GM19238 (cell line): ENCODE results near the gene TLK2.
"Not testable (repeated sequence)": the region's sequence is repeated elsewhere in the genome, so short reads cannot be mapped to it uniquely, and the experiment has no call there.

ENCODE experiments used
- DNase-seq: peaks from one replicate; pipeline ENCODE4 v3.0.0; 2011; ENCODE audit warnings: low spot score; ENCODE audit not compliant: insufficient read length

TLK2 gene

GRCh38 chr17:62482553-62482952 is 3.9 kb downstream of the TLK2 start:
- not testable (repeated sequence) for DNase-seq

GRCh38 chr17:62490990-62491389 is 12.4 kb downstream of the TLK2 start:
- DNase-seq, result not testable (repeated sequence)

- DNase-seq, result not testable (repeated sequence)
Measured at GRCh38 chr17:62493049-62493655, 14.5 kb downstream of the TLK2 start.

GRCh38 chr17:62494073-62494472 is 15.4 kb downstream of the TLK2 start:
- DNase-seq, result not testable (repeated sequence)

- DNase-seq, result not testable (repeated sequence)
Measured at GRCh38 chr17:62496344-62496743, 17.7 kb downstream of the TLK2 start.

- not testable (repeated sequence) for DNase-seq
Measured at GRCh38 chr17:62498796-62499195, 20.2 kb downstream of the TLK2 start.

GRCh38 chr17:62500463-62500862 is 21.8 kb downstream of the TLK2 start:
- not testable (repeated sequence) for DNase-seq

GRCh38 chr17:62504857-62505256 is 26.2 kb downstream of the TLK2 start:
- DNase-seq, result not testable (repeated sequence)

- DNase-seq, result not testable (repeated sequence)
Measured at GRCh38 chr17:62507191-62507836, 28.7 kb downstream of the TLK2 start.

- DNase-seq, result not testable (repeated sequence)
Measured at GRCh38 chr17:62510247-62510819, 31.7 kb downstream of the TLK2 start.

- DNase-seq, result not testable (repeated sequence)
Measured at GRCh38 chr17:62511014-62511413, 32.4 kb downstream of the TLK2 start.

GRCh38 chr17:62516376-62516775 is 37.8 kb downstream of the TLK2 start:
- DNase-seq, result not testable (repeated sequence)

- not testable (repeated sequence) for DNase-seq
Measured at GRCh38 chr17:62521295-62521694, 42.7 kb downstream of the TLK2 start.

- not testable (repeated sequence) for DNase-seq
Measured at GRCh38 chr17:62524077-62524476, 45.5 kb downstream of the TLK2 start.

- DNase-seq, result not testable (repeated sequence)
Measured at GRCh38 chr17:62525317-62525716, 46.7 kb downstream of the TLK2 start.

- DNase-seq, result not testable (repeated sequence)
Measured at GRCh38 chr17:62530936-62531335, 52.3 kb downstream of the TLK2 start.

GRCh38 chr17:62536557-62536956 is 57.9 kb downstream of the TLK2 start:
- DNase-seq, result not testable (repeated sequence)

GRCh38 chr17:62541073-62541472 is 62.4 kb downstream of the TLK2 start:
- not testable (repeated sequence) for DNase-seq

GRCh38 chr17:62543278-62543775 is 64.7 kb downstream of the TLK2 start:
- not testable (repeated sequence) for DNase-seq

- DNase-seq, result not testable (repeated sequence)
Measured at GRCh38 chr17:62546066-62546465, 67.4 kb downstream of the TLK2 start.

GRCh38 chr17:62552851-62553659 is 74.4 kb downstream of the TLK2 start:
- DNase-seq, result not testable (repeated sequence)
